ENCODE results near the gene VSTM4. TPM values are rescaled to one million over a fixed set of nuclear protein-coding genes. Genes with fewer than 3 reads are reported as not detected.

The VSTM4 gene
- total RNA-seq, 3 donors from 2014 or later = 8.5 to 17.3 (median 9.5) TPM

GRCh38 chr10:49094646-49095045 lies 20.7 kb downstream of the VSTM4 start:
- H3K9me3 ChIP-seq = no peaks in the 10 kb centered on the region
- TF ChIP-seq POLR2AphosphoS5 (IDR thresholded peaks at IDR 0.05) = no peak
- TF ChIP-seq POLR2A (IDR thresholded peaks at IDR 0.05) = no peak
- TF ChIP-seq CTCF (IDR thresholded peaks at IDR 0.05) = no peak
- H3K27ac ChIP-seq = no peak overlapping the region
- intact Hi-C loops (cut with DNase I; ENCODE audit: low total_unique reads) = no loop called here
- no peaks in the 10 kb centered on the region for H3K27me3 ChIP-seq
- no peak overlapping the region for H3K4me3 ChIP-seq
- no peaks in the 10 kb centered on the region for H3K36me3 ChIP-seq
- no peak for DNase-seq (ENCODE audit: low spot score in 2 of 2)
- H3K4me1 ChIP-seq = no peaks in the 10 kb centered on the region

- no peak overlapping the region for H3K27ac ChIP-seq
- no peaks in the 10 kb centered on the region for H3K27me3 ChIP-seq
- TF ChIP-seq POLR2A (IDR thresholded peaks at IDR 0.05) = no peak
- TF ChIP-seq CTCF (IDR thresholded peaks at IDR 0.05) = no peak
- no peak for TF ChIP-seq POLR2AphosphoS5 (IDR thresholded peaks at IDR 0.05)
- H3K9me3 ChIP-seq = no peaks in the 10 kb centered on the region
- intact Hi-C loops (cut with DNase I; ENCODE audit: low total_unique reads) = no loop called here
- no peaks in the 10 kb centered on the region for H3K4me1 ChIP-seq
- H3K36me3 ChIP-seq = no peaks in the 10 kb centered on the region
- H3K4me3 ChIP-seq = no peak overlapping the region
- DNase-seq (ENCODE audit: low spot score in 2 of 2) = no peak
These were observed 21.4 kb downstream of the VSTM4 start for GRCh38 chr10:49093922-49094321.

- Histone ChIP-seq H3K4me3 (no peak overlapping the region), H3K36me3 (no peaks in the 10 kb centered on the region), H3K27me3 (no peaks in the 10 kb centered on the region), H3K4me1 (no peaks in the 10 kb centered on the region), H3K27ac (no peak overlapping the region), H3K9me3 (no peaks in the 10 kb centered on the region)
- DNase-seq (ENCODE audit: low spot score in 2 of 2) = no peak
- TF ChIP-seq CTCF (IDR thresholded peaks at IDR 0.05) = no peak
- TF ChIP-seq POLR2AphosphoS5 (IDR thresholded peaks at IDR 0.05) = no peak
- TF ChIP-seq POLR2A (IDR thresholded peaks at IDR 0.05) = no peak
- intact Hi-C loops (cut with DNase I; ENCODE audit: low total_unique reads) = no loop called here
These were observed 22.8 kb downstream of the VSTM4 start for GRCh38 chr10:49092477-49092876.

- TF ChIP-seq CTCF (IDR thresholded peaks at IDR 0.05) = no peak
- TF ChIP-seq POLR2AphosphoS5 (IDR thresholded peaks at IDR 0.05) = no peak
- TF ChIP-seq POLR2A (IDR thresholded peaks at IDR 0.05) = no peak
- no peak overlapping the region for H3K4me3 ChIP-seq
- intact Hi-C loops (cut with DNase I; ENCODE audit: low total_unique reads) = no loop called here
- H3K27ac ChIP-seq = peak overlapping the region in 1 of 2 donors; percentile 35
- peaks cover 0 to 5% of the 10 kb centered on the region in 2 donors for H3K9me3 ChIP-seq
- H3K36me3 ChIP-seq = no peaks in the 10 kb centered on the region
- no peak for DNase-seq (ENCODE audit: low spot score in 2 of 2)
- H3K4me1 ChIP-seq = no peaks in the 10 kb centered on the region
- H3K27me3 ChIP-seq = no peaks in the 10 kb centered on the region
These were observed 23.7 kb downstream of the VSTM4 start for GRCh38 chr10:49091450-49092210.

- H3K27ac ChIP-seq = peak overlapping the region in 1 of 2 donors; percentile 35
- no peak for DNase-seq (ENCODE audit: low spot score in 2 of 2)
- TF ChIP-seq POLR2A (IDR thresholded peaks at IDR 0.05) (no peak), POLR2AphosphoS5 (IDR thresholded peaks at IDR 0.05) (no peak), CTCF (IDR thresholded peaks at IDR 0.05) (no peak)
- no peaks in the 10 kb centered on the region for H3K36me3 ChIP-seq
- H3K4me1 ChIP-seq = no peaks in the 10 kb centered on the region
- H3K9me3 ChIP-seq = peaks cover 0 to 10% of the 10 kb centered on the region in 2 donors
- intact Hi-C loops (cut with DNase I; ENCODE audit: low total_unique reads) = no loop called here
- H3K27me3 ChIP-seq = no peaks in the 10 kb centered on the region
- H3K4me3 ChIP-seq = no peak overlapping the region
These were observed 24.5 kb downstream of the VSTM4 start for GRCh38 chr10:49090696-49091380.
